Subcutaneous abdominal adipose tissue (tissue), 5 donors: ENCODE data around the gene SIT1.
"Not testable (repeated sequence)": the region's sequence is repeated elsewhere in the genome, so short reads cannot be mapped to it uniquely, and the experiment has no call there.

Source experiments
- H3K27ac ChIP-seq: one replicate; pipeline ENCODE4 v1.7.0; 2013; ENCODE audit warnings: low read depth, mild to moderate bottlenecking, inconsistent platforms, low read length, moderate library complexity
- H3K27me3 ChIP-seq, 5 donors: one replicate each; pipeline ENCODE4 v1.7.0; 2013; ENCODE audit warnings: low read length in 5 of 5, inconsistent platforms in 1 of 5; ENCODE audit not compliant: control insufficient read depth in 5 of 5, insufficient read depth in 4 of 5
- H3K36me3 ChIP-seq, 5 donors: one replicate each; pipeline ENCODE4 v1.7.0; 2013; ENCODE audit warnings: low read length in 5 of 5; ENCODE audit not compliant: control insufficient read depth in 5 of 5, insufficient read depth in 5 of 5
- H3K4me1 ChIP-seq, 5 donors: one replicate each; pipeline ENCODE4 v1.7.0; 2013; ENCODE audit warnings: low read length in 5 of 5, mild to moderate bottlenecking in 3 of 5, moderate library complexity in 1 of 5; ENCODE audit not compliant: control insufficient read depth in 5 of 5, insufficient read depth in 5 of 5
- H3K4me3 ChIP-seq, 5 donors: one replicate each; pipeline ENCODE4 v1.7.0; 2013; ENCODE audit warnings: low read length in 5 of 5, low read depth in 1 of 5
- H3K9ac ChIP-seq, 5 donors: one replicate each; pipeline ENCODE4 v1.7.0; 2013; ENCODE audit warnings: low read length in 5 of 5, mild to moderate bottlenecking in 4 of 5, moderate library complexity in 3 of 5
- H3K9me3 ChIP-seq, 5 donors: one replicate each; pipeline ENCODE4 v1.7.0; 2013; ENCODE audit warnings: low read length in 5 of 5; ENCODE audit not compliant: control insufficient read depth in 5 of 5
- donor health status: healthy.
- donor health status: healthy.
- donor health status: healthy.
- donor health status: healthy.
- donor health status: healthy.

Gene SIT1

GRCh38 chr9:35651956-35652828 is 1.5 kb upstream of the SIT1 start:
- H3K4me1 ChIP-seq = peaks cover 7 to 51% (median 49%) of the 10 kb centered on the region in 5 donors
- H3K36me3 ChIP-seq = no peaks in the 10 kb centered on the region
- peak overlapping the region; percentile 98 for H3K27ac ChIP-seq
- H3K9me3 ChIP-seq = no peaks in the 10 kb centered on the region
- H3K9ac ChIP-seq = peak overlapping the region in 3 of 5 donors; percentile 8 to 60 (median 47)
- no peak overlapping the region for H3K4me3 ChIP-seq
- H3K27me3 ChIP-seq = no peaks in the 10 kb centered on the region

GRCh38 chr9:35649431-35650340 is 1.0 kb downstream of the SIT1 start:
- H3K36me3 ChIP-seq = no peaks in the 10 kb centered on the region
- no peaks in the 10 kb centered on the region for H3K9me3 ChIP-seq
- H3K27ac ChIP-seq = peak overlapping the region; percentile 98
- peak overlapping the region in 3 of 5 donors; percentile 22 to 67 (median 56) for H3K9ac ChIP-seq
- peaks cover 3 to 71% (median 58%) of the 10 kb centered on the region in 5 donors for H3K4me1 ChIP-seq
- H3K4me3 ChIP-seq = peak overlapping the region in 3 of 5 donors; percentile 3 to 42 (median 23)
- H3K27me3 ChIP-seq = no peaks in the 10 kb centered on the region

- peak overlapping the region; percentile 46 to 84 (median 74) for H3K4me3 ChIP-seq
- no peaks in the 10 kb centered on the region for H3K36me3 ChIP-seq
- H3K9ac ChIP-seq = peak overlapping the region; percentile 75 to 95 (median 85)
- peaks cover 3 to 71% (median 68%) of the 10 kb centered on the region in 5 donors for H3K4me1 ChIP-seq
- H3K9me3 ChIP-seq = no peaks in the 10 kb centered on the region
- H3K27me3 ChIP-seq = no peaks in the 10 kb centered on the region
- H3K27ac ChIP-seq = peak overlapping the region; percentile 98
Observed at GRCh38 chr9:35646533-35647265, 4.0 kb downstream of the SIT1 start.

- peak overlapping the region; percentile 98 for H3K27ac ChIP-seq
- peaks cover 3 to 70% (median 68%) of the 10 kb centered on the region in 5 donors for H3K4me1 ChIP-seq
- H3K9ac ChIP-seq = peak overlapping the region; percentile 75 to 95 (median 85)
- H3K9me3 ChIP-seq = no peaks in the 10 kb centered on the region
- H3K4me3 ChIP-seq = peak overlapping the region; percentile 46 to 84 (median 74)
- H3K36me3 ChIP-seq = no peaks in the 10 kb centered on the region
- no peaks in the 10 kb centered on the region for H3K27me3 ChIP-seq
Observed at GRCh38 chr9:35646153-35646532, 4.6 kb downstream of the SIT1 start.

GRCh38 chr9:35645736-35646135 is 5.0 kb downstream of the SIT1 start:
- H3K9me3 ChIP-seq, H3K27me3 ChIP-seq, H3K36me3 ChIP-seq: not testable (repeated sequence)
- H3K9ac ChIP-seq = peak overlapping the region in 4 of 5 donors; percentile 25 to 95 (median 84)
- peaks cover 3 to 66% (median 65%) of the 10 kb centered on the region in 5 donors for H3K4me1 ChIP-seq
- H3K27ac ChIP-seq = peak overlapping the region; percentile 98
- H3K4me3 ChIP-seq = peak overlapping the region; percentile 46 to 84 (median 74)

GRCh38 chr9:35643046-35643445 is 7.7 kb downstream of the SIT1 start:
- Histone ChIP-seq H3K4me1 (peaks cover 0 to 49% (median 42%) of the 10 kb centered on the region in 5 donors), H3K9me3 (no peaks in the 10 kb centered on the region), H3K27me3 (no peaks in the 10 kb centered on the region), H3K9ac (no peak overlapping the region), H3K4me3 (no peak overlapping the region), H3K36me3 (no peaks in the 10 kb centered on the region), H3K27ac (no peak overlapping the region)

- H3K27me3 ChIP-seq, H3K27ac ChIP-seq, H3K4me3 ChIP-seq, H3K36me3 ChIP-seq, H3K9me3 ChIP-seq, H3K9ac ChIP-seq: not testable (repeated sequence)
- peaks cover 2 to 41% (median 39%) of the 10 kb centered on the region in 5 donors for H3K4me1 ChIP-seq
Observed at GRCh38 chr9:35641478-35641877, 9.3 kb downstream of the SIT1 start.

- not testable (repeated sequence) for H3K27ac ChIP-seq, H3K27me3 ChIP-seq, H3K36me3 ChIP-seq, H3K9me3 ChIP-seq, H3K9ac ChIP-seq, H3K4me3 ChIP-seq
- peaks cover 2 to 39% (median 37%) of the 10 kb centered on the region in 5 donors for H3K4me1 ChIP-seq
Observed at GRCh38 chr9:35640431-35640830, 10.3 kb downstream of the SIT1 start.

- Histone ChIP-seq H3K4me1 (peaks cover 2 to 38% (median 33%) of the 10 kb centered on the region in 5 donors), H3K4me3 (no peak overlapping the region), H3K9ac (no peak overlapping the region), H3K36me3 (no peaks in the 10 kb centered on the region), H3K9me3 (no peaks in the 10 kb centered on the region), H3K27me3 (no peaks in the 10 kb centered on the region), H3K27ac (no peak overlapping the region)
Observed at GRCh38 chr9:35639631-35640030, 11.1 kb downstream of the SIT1 start.
